PC-9 (cell line): ENCODE measurements around the gene EPB42. TPM values are rescaled to one million over a fixed set of nuclear protein-coding genes. Genes with fewer than 3 reads are reported as not detected.

Experiments used
- BruUV-seq: library from RNA; stranded (reverse); fragments of 400-500 nt; replicated peaks from 2 replicates; lab custom pipeline; 2021; lab: Mats Ljungman, UMichigan
- CTCF ChIA-PET: fragments of 300-600 bp; sonication (Branson Sonifier 250); formaldehyde crosslinking; loops from one replicate; lab custom pipeline; 2022; ENCODE audit warnings: antibody characterized with exemption; lab: Charles Lee
- POLR2A ChIA-PET: fragments of 300-600 bp; sonication (Branson Sonifier 250); formaldehyde crosslinking; loops from one replicate; lab custom pipeline; 2022; ENCODE audit warnings: antibody characterized with exemption; ENCODE audit not compliant: unreplicated experiment; lab: Charles Lee
- DNase-seq, 2 experiments: peaks; one replicate each; pipeline versions ENCODE4 v3.0.0 to v3.0.0-alpha.2; 2015 to 2022; ENCODE audit warnings: mixed read lengths in 1 of 2
- H2AFZ ChIP-seq: fragments of 200-600 bp; sonication (generic); 2 replicates; pipeline ENCODE4 v1.8.1; 2017; ENCODE audit warnings: antibody characterized with exemption
- H3F3A ChIP-seq: fragments of 200-600 bp; sonication (generic); 2 replicates; pipeline ENCODE4 v1.8.1; 2017; ENCODE audit warnings: antibody characterized with exemption, mild to moderate bottlenecking, low read depth; ENCODE audit not compliant: insufficient read depth
- H3K27ac ChIP-seq: fragments of 200-600 bp; sonication (generic); 2 replicates; pipeline ENCODE4 v1.6.1; 2016; ENCODE audit warnings: mixed run types
- H3K27me3 ChIP-seq: fragments of 200-600 bp; sonication (generic); 2 replicates; pipeline ENCODE4 v1.6.1; 2016; ENCODE audit warnings: low read depth, mixed run types; ENCODE audit not compliant: insufficient read depth
- H3K36me3 ChIP-seq: fragments of 200-600 bp; sonication (generic); 2 replicates; pipeline ENCODE4 v1.6.1; 2016; ENCODE audit warnings: low read depth, mixed run types
- H3K4me1 ChIP-seq: fragments of 200-600 bp; sonication (generic); replicated peaks from 2 replicates; pipeline ENCODE4 v1.6.1; 2016; ENCODE audit warnings: mixed run types; ENCODE audit not compliant: insufficient read depth
- H3K4me2 ChIP-seq: fragments of 200-600 bp; sonication (generic); 2 replicates; pipeline ENCODE4 v1.6.1; 2017; ENCODE audit warnings: mixed run types
- H3K4me3 ChIP-seq: fragments of 200-600 bp; sonication (generic); 2 replicates; pipeline ENCODE4 v1.6.1; 2016; ENCODE audit warnings: mixed run types
- H3K79me2 ChIP-seq: fragments of 200-600 bp; sonication (generic); 2 replicates; pipeline ENCODE4 v1.6.1; 2017; ENCODE audit warnings: low read depth, mixed run types
- H3K9me2 ChIP-seq: fragments of 200-600 bp; sonication (generic); 2 replicates; pipeline ENCODE4 v1.8.1; 2017; ENCODE audit warnings: mild to moderate bottlenecking; ENCODE audit not compliant: insufficient read depth
- H3K9me3 ChIP-seq: fragments of 200-600 bp; sonication (generic); 2 replicates; pipeline ENCODE4 v1.8.1; 2016; ENCODE audit warnings: low read depth; ENCODE audit not compliant: insufficient read depth
- H4K20me1 ChIP-seq: fragments of 200-600 bp; sonication (generic); 2 replicates; pipeline ENCODE4 v1.8.1; 2017; ENCODE audit not compliant: insufficient read depth
- CTCF ChIP-seq: fragments of 200-600 bp; sonication (generic); conservative IDR thresholded peaks from 2 replicates; pipeline ENCODE4 v1.6.1; 2017; ENCODE audit warnings: mixed run types, antibody characterized with exemption, mild to moderate bottlenecking, moderate library complexity
- EZH2 ChIP-seq: fragments of 200-600 bp; sonication (generic); IDR thresholded peaks from 2 replicates; pipeline ENCODE4 v1.8.0; 2017; ENCODE audit warnings: antibody characterized with exemption, low read depth
- intact Hi-C: fragments of 100-400 bp; cut with micrococcal nuclease; formaldehyde crosslinking; loops from one replicate; pipeline ENCODE4 v1.10.0; 2022; ENCODE audit not compliant: unreplicated experiment
- total RNA-seq: library from RNA; stranded (reverse); gene quantifications from 2 replicates; pipeline ENCODE4 v1.2.3, GENCODE V29; 2021

Gene EPB42
- total RNA-seq, 1 experiment from 2014 or later, result not detected

- Histone ChIP-seq H3K4me2 (peak overlapping the region; percentile 97), H3K9me3 (no peaks in the 10 kb centered on the region), H3K4me1 (peaks cover 30% of the 10 kb centered on the region), H3K4me3 (peak overlapping the region; percentile 80), H3K27ac (peak overlapping the region; percentile 71), H3K9me2 (no peaks in the 10 kb centered on the region), H2AFZ (peak overlapping the region; percentile 81), H3F3A (peaks cover 16% of the 10 kb centered on the region; the same call in 1 of the 2 replicates), H4K20me1 (no peaks in the 10 kb centered on the region), H3K36me3 (no peaks in the 10 kb centered on the region), H3K79me2 (peaks cover 13% of the 10 kb centered on the region; the same call in 1 of the 2 replicates), H3K27me3 (no peaks in the 10 kb centered on the region)
- POLR2A ChIA-PET, result no interaction called here
- intact Hi-C loops, result loop anchor here (5.0 kb wide), 1 partner anchor 484 kb away; no protein-coding TSS in a partner anchor
- no TSS peak for BruUV-seq
- TF ChIP-seq EZH2 (no peak), CTCF (0 out of 2 replicates have a peak, but pooled peaks have one; percentile 10)
- CTCF ChIA-PET, result interaction anchor here (0.6 kb wide), 1 partner anchor 269 kb away, joined by 7 read pairs; no protein-coding TSS in a partner anchor
- DNase-seq, result peak in 1 of 2 experiments; percentile 17
These were observed 34.8 kb downstream of the EPB42 start for GRCh38 chr15:43186003-43186353.

- TF ChIP-seq EZH2 (no peak), CTCF (peak; percentile 29; the same call in 1 of the 2 replicates)
- no TSS peak for BruUV-seq
- H3F3A ChIP-seq, result peaks cover 16% of the 10 kb centered on the region; the same call in 1 of the 2 replicates
- peaks cover 13% of the 10 kb centered on the region; the same call in 1 of the 2 replicates for H3K79me2 ChIP-seq
- H3K4me2 ChIP-seq, result peak within 1 kb of the TSS; percentile 97
- intact Hi-C loops, result loop anchor here (5.0 kb wide), 1 partner anchor 483 kb away; no protein-coding TSS in a partner anchor
- H3K4me1 ChIP-seq, result peaks cover 30% of the 10 kb centered on the region
- no peaks in the 10 kb centered on the region for H3K27me3 ChIP-seq
- POLR2A ChIA-PET, result no interaction called here
- peak within 1 kb of the TSS; percentile 71 for H3K27ac ChIP-seq
- no peaks in the 10 kb centered on the region for H4K20me1 ChIP-seq
- peak within 1 kb of the TSS; percentile 81 for H2AFZ ChIP-seq
- peak; percentile 80 to 96 for DNase-seq
- CTCF ChIA-PET, result interaction anchor here (0.6 kb wide), 1 partner anchor 269 kb away, joined by 7 read pairs; no protein-coding TSS in a partner anchor
- no peaks in the 10 kb centered on the region for H3K9me3 ChIP-seq
- no peaks in the 10 kb centered on the region for H3K36me3 ChIP-seq
- peak within 1 kb of the TSS; percentile 80 for H3K4me3 ChIP-seq
- H3K9me2 ChIP-seq, result no peaks in the 10 kb centered on the region
These were observed 35.4 kb downstream of the EPB42 start, which contains the start of gene CCNDBP1 for GRCh38 chr15:43185157-43186002. Gene CCNDBP1 (plus strand): TSS chr15:43185403. CDS start chr15:43185499, 96 bp downstream.

- Histone ChIP-seq H4K20me1 (no peaks in the 10 kb centered on the region), H3K27ac (peak overlapping the region; percentile 71), H3K4me1 (peaks cover 30% of the 10 kb centered on the region), H3K36me3 (no peaks in the 10 kb centered on the region), H3K9me2 (no peaks in the 10 kb centered on the region), H3K4me2 (peak overlapping the region; percentile 97; the same call in 1 of the 2 replicates), H3K27me3 (no peaks in the 10 kb centered on the region), H2AFZ (no peak overlapping the region), H3K4me3 (peak overlapping the region; percentile 80; the same call in 1 of the 2 replicates), H3K79me2 (peaks cover 13% of the 10 kb centered on the region; the same call in 1 of the 2 replicates), H3F3A (peaks cover 16% of the 10 kb centered on the region; the same call in 1 of the 2 replicates), H3K9me3 (no peaks in the 10 kb centered on the region)
- POLR2A ChIA-PET, result no interaction called here
- no peak for DNase-seq
- intact Hi-C loops, result loop anchor here (5.0 kb wide), 1 partner anchor 482 kb away; no protein-coding TSS in a partner anchor
- CTCF ChIA-PET, result interaction anchor here (0.7 kb wide), 1 partner anchor 218 kb away, joined by 3 read pairs; no protein-coding TSS in a partner anchor
- no peak for TF ChIP-seq EZH2
- TF ChIP-seq CTCF, result no peak
- no TSS peak for BruUV-seq
These were observed 36.3 kb downstream of the EPB42 start for GRCh38 chr15:43184407-43185124.
